Hematopoietic multipotent progenitor cell treated with erythropoietin and hydrocortisone succinate and interleukin-3 and kit ligand, for 17 days (in vitro differentiated cells): ENCODE data around the gene SLC25A25.

Source experiments
- DNase-seq: peaks from one replicate; pipeline ENCODE4 v3.0.0-alpha.2; 2015; ENCODE audit warnings: low spot score

The SLC25A25 gene

GRCh38 chr9:128072144-128073021, 4.4 kb downstream of the SLC25A25 start:
- peak; percentile 70 for DNase-seq

DNA sequence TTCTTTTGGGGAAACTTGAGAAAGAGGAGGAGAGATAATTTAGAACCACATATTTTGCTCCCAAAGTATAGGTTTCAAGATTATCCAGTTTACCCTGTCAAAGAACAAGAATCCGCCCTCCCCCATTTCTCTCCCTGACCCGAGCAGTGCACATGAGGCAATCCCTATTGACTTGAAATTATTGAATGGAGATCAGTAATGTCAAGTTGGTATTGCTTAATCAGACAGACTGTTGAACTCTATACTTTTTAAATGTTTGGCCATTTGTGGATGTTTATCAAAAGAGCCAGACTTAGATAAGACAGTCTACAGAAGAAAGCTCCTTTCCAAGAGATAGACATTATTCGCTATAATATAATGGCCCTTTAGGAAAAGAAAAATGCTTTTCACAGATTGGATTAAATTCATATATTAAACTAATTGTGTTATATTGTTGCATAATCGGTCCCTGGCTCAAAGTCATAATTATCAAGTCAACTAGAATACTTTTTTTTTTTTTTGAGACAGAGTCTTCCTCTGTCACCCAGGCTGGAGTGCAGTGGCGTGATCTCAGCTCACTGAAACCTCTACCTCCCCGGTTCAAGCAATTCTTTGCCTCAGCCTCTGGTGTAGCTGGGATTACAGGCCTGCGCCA, 5.3 kb downstream of the SLC25A25 start:
- DNase-seq, result peak; percentile 29

DNA sequence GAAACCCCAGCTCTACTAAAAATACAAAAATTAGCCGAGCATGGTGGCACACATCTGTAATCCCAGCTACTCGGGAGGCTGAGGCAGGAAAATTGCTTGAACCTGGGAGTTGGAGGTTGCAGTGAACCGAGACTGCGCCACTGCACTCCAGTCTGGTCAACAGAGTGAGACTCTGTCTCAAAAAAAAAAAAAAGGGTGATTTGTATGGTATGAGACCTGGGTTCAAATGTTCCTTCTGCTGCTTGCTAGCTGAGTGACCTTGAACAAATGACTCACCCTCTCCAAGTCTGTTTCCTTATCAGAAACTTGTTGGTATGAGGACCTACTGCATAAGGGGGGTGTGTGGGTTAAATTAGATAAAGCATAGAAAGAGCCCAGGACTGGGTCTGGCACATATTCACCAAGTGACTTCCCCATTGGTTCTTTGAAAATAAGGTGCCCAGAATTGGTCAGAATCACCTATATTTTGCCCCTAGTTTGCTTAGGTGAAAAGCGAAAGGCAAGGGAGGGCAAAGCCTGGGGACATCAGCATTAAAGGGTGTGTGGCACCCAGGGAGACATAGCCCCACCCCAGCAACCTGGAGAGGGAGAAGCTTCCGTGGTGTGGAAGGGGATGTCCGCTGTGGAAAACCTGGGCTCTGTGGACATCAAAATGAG, 9.9 kb downstream of the SLC25A25 start:
- DNase-seq, result peak; percentile 69

GRCh38 chr9:128078504-128079434, 10.7 kb downstream of the SLC25A25 start:
- DNase-seq, result peak; percentile 72

GRCh38 chr9:128080206-128080605, 12.2 kb downstream of the SLC25A25 start:
- DNase-seq, result no peak

GRCh38 chr9:128081056-128081455, 13.0 kb downstream of the SLC25A25 start:
- DNase-seq, result no peak

- DNase-seq, result peak; percentile 23
Observed at GRCh38 chr9:128082151-128082550, 14.1 kb downstream of the SLC25A25 start.

- no peak for DNase-seq
Observed at GRCh38 chr9:128084746-128085145, 16.7 kb downstream of the SLC25A25 start.

DNA sequence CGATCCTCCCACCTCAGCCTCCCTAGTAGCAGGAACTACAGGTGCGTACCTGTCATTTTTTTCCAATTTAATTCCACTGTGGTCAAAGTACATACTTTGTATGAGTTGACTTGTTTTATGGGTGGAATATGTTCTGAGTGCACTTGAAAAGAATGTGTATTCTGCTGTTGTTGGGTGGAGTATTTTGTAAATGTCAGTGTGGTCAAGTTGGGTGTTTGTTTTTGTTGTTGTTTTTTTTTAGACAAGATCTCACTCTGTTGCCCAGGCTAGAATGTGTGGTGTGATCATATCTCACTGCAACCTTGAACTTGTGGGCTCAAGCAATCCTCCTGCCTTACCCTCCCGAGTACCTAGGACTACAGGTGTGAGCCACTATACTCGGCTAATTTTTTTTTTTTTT, 17.9 kb downstream of the SLC25A25 start:
- DNase-seq, result no peak

- no peak for DNase-seq
Observed at GRCh38 chr9:128087262-128087661, 19.2 kb downstream of the SLC25A25 start.

GRCh38 chr9:128088253-128088945, 20.4 kb downstream of the SLC25A25 start:
- no peak for DNase-seq

GRCh38 chr9:128089299-128089698, 21.3 kb downstream of the SLC25A25 start:
- no peak for DNase-seq

DNA sequence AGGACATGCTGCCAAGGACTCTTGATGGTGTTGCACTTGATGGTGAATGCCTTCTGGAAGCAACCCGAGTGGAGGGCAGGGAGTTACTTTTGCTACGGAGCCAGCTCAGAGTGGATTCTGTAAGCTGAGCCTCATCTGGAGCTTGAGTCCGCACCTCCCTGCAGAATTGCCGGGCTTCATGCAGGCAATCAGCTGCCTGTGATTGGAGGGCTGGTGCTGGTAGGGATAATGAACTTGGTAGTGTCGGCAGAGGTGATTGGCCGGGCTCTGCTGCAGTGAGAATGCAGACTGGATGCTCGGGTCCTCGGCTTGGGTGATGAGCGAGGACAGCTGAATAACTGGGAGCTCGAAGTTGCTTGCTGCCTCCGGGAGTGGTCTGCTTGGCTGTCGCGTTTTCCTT, 23.1 kb downstream of the SLC25A25 start:
- DNase-seq, result no peak

DNA sequence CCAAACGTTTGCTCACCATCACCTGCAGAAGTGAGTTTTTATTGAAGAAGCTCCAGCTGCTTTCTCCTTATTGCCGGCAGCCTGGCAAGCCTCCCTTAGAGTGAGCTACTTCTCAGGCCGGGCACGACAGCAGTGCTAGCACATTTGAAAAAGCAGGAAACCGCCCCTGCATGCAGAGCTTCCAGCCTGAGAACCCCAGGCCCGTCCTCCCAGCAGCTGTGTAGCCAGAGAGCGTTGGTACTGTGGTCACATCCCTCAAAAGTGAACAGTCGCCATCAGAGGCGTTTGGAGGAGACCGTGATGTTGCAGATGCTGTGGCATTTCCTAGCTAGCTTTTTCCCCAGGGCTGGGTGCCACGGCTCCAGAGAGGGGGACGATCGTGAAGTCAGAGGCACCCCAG, 23.5 kb downstream of the SLC25A25 start:
- no peak for DNase-seq

DNA sequence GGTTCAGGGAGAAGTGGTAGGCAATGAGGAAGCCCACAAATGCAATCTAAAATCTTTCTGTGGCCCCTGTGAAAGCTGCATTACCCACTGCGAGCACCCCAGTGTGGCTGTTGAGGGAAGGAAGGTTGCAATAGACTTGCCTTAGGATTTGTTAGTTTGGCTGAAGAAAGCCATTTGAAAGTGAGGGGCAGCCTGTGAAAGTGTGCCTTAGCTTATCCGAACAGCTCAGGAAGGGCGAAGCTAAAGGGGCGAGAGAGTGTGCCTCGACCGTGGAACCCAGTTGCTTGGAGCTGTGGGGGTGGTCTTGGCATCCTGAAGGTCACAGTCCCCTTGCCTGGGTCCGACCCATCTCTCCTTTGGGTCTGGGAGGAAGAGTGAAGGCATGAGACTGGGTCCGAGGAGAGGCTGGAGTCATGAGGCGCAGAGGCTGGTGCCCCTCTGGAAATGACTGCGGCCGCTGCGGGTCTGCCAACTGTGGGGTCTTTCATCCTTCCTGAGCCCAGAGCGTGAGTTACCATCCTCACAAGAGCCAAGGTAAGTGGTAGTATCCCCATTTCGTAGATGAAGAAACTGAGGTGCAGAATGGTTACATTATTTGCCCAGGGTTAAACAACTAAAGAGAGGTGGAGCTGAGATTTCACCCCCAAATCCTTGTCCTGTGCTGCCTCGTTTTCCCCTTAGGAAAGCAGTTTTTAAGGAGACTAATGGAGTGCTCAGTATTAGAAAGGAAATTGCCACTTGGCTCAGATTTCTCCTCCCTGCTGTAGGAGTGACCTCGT, 24.4 kb downstream of the SLC25A25 start:
- DNase-seq, result no peak

GRCh38 chr9:128093011-128093410, 25.0 kb downstream of the SLC25A25 start:
- DNase-seq, result no peak

GRCh38 chr9:128094166-128094949, 26.3 kb downstream of the SLC25A25 start:
- DNase-seq, result peak; percentile 92

DNA sequence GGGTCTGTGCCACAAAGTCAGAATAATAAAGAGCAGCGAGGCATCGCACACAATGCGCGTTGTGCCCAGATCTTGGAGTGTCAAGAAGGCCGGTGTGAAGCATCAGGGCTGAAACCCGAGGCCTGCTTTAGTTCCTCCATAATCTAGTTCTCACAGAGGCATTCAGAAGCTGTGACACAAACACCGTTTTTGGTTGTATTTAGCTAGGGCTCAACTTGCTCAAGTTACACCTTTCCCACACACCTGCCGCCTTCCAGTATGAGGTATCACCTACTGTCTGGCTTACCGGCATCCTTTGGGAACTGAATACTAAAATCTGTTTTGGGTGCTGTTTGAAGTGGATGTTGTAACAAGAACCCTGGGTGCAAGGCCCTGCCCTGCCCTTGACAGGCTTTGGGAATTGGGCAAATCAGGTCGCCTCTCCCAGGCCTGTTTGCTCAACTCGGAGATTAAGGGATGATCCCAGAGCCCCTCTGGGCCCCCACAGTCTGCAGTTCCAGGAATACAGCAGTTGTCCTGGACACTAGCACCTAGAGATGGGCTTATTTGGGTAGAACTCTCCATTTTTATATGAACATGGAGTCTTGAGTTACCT, 27.0 kb downstream of the SLC25A25 start:
- DNase-seq, result no peak
